Measurements from ENCODE around the gene RFXAP.

Gene RFXAP

GRCh38 chr13:36866232-36866631 is 47.2 kb downstream of the RFXAP start:
- DNase-seq (ENCODE audit: low read depth in 2 of 2): no peak

GRCh38 chr13:36870050-36870692 is 51.1 kb downstream of the RFXAP start:
- DNase-seq (ENCODE audit: low read depth in 2 of 2): no peak

- DNase-seq (ENCODE audit: low read depth in 2 of 2): no peak
Measured at GRCh38 chr13:36872621-36873020, 53.6 kb downstream of the RFXAP start.

GRCh38 chr13:36875431-36875830 is 56.4 kb downstream of the RFXAP start:
- DNase-seq (ENCODE audit: low read depth in 2 of 2): no peak

DNA sequence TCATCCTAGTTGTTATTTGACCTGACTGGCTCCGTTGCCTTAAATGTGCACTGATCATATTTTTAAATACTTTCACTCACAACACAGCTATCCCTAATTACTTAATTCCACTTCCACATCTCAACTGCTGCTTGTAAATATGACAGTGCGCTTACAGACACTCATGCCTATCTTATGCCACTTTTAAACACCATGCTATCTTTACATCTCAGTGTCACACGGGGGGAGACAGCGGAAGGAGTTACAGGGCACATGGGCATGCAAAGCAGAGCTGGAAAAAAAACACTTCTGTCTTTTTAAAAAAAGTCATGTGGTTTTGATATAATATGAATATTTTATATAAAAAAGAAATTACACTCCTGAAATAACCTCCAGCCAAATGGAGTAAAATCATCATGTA is 56.9 kb downstream of the RFXAP start:
- DNase-seq (ENCODE audit: low read depth in 2 of 2): no peak
